GM21381 (cell line): ENCODE results near the gene SHISA9.

Experiments
- ATAC-seq: cut with Tn5 transposase; IDR thresholded peaks from one replicate; pipeline ENCODE4 v1.9.1; 2021; ENCODE audit warnings: mild to moderate bottlenecking, moderate library complexity; ENCODE audit not compliant: unreplicated experiment

The SHISA9 gene

DNA sequence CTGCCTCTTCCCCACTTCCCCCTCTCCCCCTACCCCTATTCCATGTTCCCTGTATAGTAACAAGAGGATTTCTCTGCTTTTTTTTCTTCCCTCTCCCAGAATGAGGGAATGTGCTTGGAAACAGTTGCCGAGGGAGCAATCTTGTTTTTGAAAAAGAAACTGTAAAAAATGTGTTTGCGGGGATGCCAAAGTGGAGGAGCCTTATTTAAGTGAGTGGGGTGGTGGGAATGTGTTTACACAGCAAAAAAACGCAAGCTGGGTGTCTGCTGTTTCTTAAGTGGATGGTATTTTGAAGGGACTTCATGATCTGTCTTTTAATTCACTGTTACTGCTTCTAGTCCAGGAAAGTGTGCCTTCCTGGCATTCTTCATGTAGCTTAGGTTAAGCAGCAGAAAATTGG is 254.4 kb downstream of the SHISA9 start:
- ATAC-seq, result no peak

DNA sequence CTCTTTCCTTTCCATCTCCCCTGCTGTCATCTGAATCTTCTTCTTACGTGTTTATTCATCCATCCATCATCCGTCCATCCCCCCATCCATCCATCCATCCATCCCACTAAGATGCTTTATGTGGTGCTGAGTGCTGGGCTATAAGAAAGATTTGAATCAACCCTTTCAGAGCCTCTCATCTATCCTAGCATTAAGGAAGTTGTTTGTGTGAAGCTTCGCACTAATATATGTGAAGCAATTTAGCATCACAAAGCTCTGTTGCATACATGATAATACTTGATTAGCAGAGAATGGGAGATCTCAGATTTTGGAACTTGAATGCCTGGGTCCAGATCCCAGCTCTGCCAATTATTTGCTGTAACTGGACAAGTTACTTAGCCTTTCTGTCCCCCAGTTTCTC is 255.7 kb downstream of the SHISA9 start:
- no peak for ATAC-seq

DNA sequence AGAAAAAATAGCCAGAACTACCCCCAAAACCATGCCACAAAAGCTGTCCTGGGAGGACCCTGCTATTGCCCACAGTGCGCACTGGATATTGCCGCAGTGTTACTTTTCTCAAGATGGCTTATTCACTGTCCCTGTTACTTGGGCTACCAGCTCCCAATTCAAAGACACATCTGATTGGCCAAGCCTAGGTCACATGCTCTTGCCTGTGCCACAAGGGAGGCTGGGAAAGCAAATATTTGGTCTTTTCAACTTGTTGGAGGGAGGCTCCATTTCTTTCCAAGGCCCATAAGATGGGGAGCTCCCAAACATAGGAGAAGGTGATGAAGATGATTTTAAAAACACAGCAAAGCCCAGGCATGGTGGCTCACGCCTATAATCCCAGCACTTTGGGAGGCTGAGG is 257.0 kb downstream of the SHISA9 start:
- no peak for ATAC-seq

DNA sequence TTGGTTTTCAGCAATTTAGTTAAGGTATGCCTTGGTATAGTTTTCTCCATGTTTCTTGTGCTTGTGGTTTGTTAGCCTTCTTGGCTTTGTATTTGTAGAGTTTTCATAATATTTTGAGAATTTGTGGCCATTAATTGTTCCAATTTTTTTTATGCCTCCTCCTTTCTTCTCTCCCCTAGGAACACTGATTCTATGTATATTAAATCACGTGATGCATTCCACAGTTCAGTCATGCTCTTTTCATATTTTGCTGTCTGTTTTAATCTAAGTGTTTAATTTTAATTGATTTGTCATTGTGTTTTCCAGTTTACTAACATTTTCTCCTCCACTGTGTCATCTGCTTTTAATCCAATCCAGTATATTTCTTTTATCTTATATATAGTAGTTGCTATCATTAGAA is 263.6 kb downstream of the SHISA9 start:
- ATAC-seq, result no peak

GRCh38 chr16:13168091-13168572 is 266.7 kb downstream of the SHISA9 start:
- ATAC-seq, result no peak

DNA sequence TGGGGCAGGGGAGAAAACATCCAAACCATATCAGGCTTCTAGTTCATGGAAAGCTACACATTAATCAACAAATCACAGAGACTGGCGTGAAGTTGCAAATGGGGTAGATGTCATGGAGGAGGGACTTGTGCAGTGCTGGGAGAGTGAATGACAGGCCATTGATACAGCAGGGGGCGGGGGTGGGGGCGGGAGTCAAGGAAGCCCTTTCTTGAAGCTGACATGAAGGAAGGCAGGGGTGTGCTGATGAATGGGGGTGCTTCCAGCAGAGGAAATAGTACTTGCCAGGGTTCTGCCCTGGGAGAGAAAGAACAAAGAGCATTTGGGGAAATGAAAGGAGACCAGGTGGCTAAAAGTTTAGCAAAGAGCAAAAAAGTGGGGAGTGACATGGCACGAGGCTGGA is 269.9 kb downstream of the SHISA9 start:
- ATAC-seq, result no peak

- ATAC-seq, result no peak
Measured at GRCh38 chr16:13176711-13177110, 275.3 kb downstream of the SHISA9 start.

- no peak for ATAC-seq
Measured at GRCh38 chr16:13178318-13178717, 276.9 kb downstream of the SHISA9 start.

DNA sequence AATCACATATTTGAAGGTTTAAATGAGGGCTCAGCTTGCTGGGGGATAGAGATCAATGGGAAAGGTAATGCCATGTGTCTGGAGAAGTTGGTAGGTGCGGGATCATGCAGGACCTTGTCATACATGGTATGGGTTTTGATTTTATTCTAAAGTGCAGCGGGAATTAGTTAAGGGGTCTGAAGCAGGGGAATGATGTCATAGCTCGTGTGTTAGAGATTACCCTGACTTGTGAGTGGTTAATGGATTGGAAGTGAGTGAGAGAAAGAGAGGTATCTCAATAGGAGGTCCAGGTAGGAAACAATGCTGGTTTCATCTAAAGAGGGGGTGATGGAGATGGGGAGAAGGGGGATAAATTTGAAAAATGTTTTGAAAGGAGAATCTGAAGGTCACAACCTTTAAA is 280.0 kb downstream of the SHISA9 start:
- no peak for ATAC-seq

- no peak for ATAC-seq
Measured at GRCh38 chr16:13186813-13187212, 285.4 kb downstream of the SHISA9 start.

DNA sequence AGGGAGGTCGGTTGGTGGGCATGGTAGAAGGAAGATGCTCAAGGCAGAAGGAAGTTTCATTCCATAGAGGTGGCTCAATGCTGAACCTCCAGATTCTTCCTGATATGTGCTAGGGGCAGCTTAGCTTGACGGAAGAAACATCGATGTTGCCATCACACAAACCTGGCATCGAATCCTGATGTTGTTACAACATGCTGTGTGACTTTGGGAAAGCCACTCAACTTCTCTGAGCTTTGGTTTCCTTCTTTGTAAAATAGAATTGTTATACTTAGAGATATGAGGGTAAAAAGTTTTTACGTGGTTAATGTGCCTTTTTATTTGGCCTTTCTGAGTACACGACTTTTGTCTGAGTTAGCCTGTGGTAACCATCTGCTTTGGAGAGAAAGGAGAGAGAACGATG is 287.9 kb downstream of the SHISA9 start:
- no peak for ATAC-seq

DNA sequence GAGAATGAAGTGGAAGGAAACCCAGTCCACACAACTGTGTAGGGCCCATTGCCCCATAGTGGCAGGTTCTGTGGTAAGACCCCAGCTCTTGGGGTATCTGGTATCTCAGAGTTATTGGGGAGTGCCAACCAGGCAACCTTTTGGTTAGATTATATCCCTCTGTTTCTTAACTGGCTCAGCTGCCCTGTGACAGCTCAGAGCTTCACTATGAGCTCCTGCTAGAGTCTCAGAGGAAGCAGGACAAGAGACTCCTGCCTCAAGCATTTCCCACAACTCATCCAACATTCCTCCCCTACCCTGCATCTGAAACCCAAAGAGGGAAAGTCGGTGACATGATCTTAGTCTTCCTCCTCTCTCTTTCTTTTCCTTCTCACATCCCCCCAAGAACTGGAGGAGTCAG is 292.3 kb downstream of the SHISA9 start:
- no peak for ATAC-seq

- no peak for ATAC-seq
Measured at GRCh38 chr16:13194766-13195165, 293.4 kb downstream of the SHISA9 start.

- no peak for ATAC-seq
Measured at GRCh38 chr16:13203725-13204124, 302.3 kb downstream of the SHISA9 start.

DNA sequence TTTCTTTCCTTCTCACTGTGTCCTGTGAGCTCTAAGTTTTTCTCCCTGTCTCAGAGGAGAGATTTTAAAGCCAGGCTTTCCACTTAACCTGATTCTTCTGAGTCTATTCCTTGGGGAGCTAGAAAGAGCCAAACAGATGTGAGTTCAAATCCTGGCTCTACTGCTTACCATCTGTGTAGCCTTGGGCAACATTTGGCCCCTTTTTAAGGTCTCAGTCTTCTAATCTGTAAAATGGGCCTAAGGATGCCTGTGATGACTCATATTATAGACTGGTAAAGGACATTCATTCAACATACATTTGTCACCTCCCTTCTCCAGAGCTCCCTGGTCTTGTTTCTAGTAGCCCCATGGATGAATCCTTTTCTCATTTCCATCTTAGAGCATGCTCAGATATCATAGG is 304.0 kb downstream of the SHISA9 start:
- ATAC-seq, result no peak

DNA sequence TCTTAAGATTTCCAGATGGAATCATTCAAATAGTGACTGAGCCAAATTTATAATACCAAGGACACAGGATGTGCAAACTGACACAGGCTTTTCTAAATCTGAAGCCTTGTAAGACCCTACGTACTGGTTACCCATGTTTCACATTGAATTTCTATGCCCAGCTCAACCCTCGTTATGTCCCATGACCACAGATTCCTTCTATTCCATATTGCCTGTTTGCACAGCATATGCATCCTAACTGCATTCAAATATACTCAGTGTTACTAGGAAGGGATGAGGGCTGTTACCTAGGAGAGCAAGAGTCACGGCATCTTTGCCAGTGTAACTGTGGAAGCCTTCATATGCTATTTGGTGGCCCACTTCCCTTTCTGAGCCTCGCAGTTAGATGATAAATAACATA is 305.2 kb downstream of the SHISA9 start:
- ATAC-seq, result no peak

- ATAC-seq, result no peak
Measured at GRCh38 chr16:13207151-13207550, 305.8 kb downstream of the SHISA9 start.

- no peak for ATAC-seq
Measured at GRCh38 chr16:13223666-13224065, 322.3 kb downstream of the SHISA9 start.

- ATAC-seq, result no peak
Measured at GRCh38 chr16:13229039-13229438, 327.6 kb downstream of the SHISA9 start.

DNA sequence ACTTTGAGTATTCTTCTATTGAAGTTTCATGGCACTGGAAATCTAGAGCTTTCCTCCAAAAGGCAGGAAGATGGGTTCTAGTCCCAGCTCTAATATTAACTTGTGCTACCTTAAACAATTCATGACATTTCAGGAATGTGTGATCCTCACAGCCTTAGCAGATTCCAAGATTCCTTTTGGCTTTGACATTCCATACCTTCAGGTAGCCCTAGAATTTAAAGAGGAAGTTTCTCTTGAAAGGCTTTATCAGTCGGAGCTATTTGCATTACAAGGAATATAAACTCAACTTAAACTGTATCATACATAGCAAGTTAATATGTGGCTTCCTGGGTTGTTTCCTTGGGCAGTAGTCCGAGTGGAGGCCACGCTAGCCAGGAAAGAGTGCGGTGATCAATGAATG is 330.0 kb downstream of the SHISA9 start:
- ATAC-seq, result no peak

GRCh38 chr16:13234999-13235398 is 333.6 kb downstream of the SHISA9 start:
- ATAC-seq, result no peak

- no peak for ATAC-seq
Measured at GRCh38 chr16:13236308-13236707, 334.9 kb downstream of the SHISA9 start.

DNA sequence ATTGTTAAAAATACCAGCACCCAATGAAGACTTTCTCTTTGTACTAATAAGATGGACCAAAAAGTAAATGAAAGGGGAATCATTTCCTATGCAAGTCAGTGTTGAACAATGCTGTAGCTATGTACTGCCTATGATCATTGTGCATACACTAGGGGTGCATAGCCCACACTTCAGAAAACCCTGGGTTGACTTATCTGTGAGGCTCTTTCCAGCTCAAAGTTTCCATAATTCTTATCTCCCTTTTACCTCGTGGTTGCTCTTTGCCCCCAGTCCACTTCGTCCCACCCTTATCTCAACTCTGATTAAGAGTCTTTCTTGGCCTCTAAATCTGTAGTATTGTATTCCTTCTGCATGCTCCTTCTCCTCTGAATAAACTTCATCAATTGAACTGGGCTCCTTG is 336.8 kb downstream of the SHISA9 start:
- ATAC-seq, result no peak

DNA sequence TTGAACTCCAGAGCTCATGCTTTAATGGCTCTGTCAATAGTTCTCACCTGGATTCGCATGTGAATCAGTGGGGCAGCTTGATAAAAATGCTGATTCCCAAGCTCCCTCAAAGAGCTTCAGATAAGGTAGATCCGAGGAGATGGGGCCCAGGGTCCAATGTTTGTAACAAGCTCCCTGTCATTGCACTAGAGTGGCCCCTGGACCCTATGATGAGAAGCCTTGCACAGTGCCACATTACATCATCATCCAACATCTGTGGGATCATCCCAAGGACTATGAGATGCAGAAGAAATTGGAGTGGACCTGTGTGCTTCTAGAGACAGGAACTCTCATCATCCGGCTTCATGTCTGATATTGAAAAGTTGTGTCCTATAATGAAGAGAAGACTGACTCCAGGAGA is 340.8 kb downstream of the SHISA9 start:
- no peak for ATAC-seq
